ENCODE results near the gene PLK1.

PLK1 gene

DNA sequence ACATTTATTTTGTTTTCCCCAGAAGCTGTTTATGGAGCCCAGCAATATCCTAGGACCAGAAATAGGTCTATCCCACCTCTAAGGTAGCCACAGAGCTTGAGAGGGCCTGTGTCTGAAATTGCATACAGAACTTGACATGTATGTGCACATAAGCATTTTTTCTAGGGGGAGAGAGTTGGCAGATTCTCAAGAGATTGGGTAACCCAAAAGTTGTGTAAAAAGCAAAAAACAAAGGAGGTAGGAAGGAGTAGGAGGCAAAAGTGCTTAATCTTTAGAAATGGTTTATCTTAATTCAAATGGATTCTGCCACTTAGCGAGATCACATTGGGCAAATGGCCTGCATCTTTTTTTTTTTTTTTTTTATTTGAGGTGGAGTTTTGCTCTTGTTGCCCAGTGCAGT is 3.5 kb downstream of the PLK1 start:
- DNase-seq = no peak

DNA sequence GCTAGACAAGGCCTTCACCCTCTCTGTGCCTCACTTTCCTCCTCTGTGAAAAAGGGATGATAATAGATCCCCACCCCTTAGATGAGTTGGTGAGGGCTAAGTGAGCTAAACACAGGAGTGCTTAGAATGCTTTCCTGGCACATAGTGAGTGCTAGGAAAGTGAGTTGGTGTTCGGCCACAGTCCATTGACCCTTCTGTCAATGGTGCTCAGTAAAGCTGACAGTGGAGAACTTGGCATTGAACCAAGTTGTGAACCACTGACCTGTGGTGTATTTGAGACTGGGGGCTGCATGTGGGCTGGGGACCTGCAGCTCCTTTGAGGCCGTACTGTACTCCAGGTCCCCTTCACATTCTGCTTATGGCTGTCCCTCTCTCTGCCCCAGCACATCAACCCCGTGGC is 4.8 kb downstream of the PLK1 start:
- DNase-seq = no peak

- DNase-seq = no peak
Measured at GRCh38 chr16:23687034-23687808, 8.5 kb downstream of the PLK1 start.

DNA sequence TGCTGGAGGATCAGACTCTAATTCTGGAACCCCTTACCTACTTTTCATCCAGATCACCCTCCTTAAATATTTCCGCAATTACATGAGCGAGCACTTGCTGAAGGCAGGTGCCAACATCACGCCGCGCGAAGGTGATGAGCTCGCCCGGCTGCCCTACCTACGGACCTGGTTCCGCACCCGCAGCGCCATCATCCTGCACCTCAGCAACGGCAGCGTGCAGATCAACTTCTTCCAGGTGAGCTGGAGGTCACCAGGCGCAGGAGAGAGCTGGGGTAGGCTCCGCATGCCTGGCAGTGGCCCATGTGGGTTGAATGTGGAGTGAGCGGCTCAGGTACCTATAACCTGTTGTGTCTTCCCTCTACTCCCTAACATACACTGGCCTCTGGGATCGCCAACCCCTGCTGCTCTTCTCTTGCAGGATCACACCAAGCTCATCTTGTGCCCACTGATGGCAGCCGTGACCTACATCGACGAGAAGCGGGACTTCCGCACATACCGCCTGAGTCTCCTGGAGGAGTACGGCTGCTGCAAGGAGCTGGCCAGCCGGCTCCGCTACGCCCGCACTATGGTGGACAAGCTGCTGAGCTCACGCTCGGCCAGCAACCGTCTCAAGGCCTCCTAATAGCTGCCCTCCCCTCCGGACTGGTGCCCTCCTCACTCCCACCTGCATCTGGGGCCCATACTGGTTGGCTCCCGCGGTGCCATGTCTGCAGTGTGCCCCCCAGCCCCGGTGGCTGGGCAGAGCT is 10.9 kb downstream of the PLK1 start:
- DNase-seq = no peak

DNA sequence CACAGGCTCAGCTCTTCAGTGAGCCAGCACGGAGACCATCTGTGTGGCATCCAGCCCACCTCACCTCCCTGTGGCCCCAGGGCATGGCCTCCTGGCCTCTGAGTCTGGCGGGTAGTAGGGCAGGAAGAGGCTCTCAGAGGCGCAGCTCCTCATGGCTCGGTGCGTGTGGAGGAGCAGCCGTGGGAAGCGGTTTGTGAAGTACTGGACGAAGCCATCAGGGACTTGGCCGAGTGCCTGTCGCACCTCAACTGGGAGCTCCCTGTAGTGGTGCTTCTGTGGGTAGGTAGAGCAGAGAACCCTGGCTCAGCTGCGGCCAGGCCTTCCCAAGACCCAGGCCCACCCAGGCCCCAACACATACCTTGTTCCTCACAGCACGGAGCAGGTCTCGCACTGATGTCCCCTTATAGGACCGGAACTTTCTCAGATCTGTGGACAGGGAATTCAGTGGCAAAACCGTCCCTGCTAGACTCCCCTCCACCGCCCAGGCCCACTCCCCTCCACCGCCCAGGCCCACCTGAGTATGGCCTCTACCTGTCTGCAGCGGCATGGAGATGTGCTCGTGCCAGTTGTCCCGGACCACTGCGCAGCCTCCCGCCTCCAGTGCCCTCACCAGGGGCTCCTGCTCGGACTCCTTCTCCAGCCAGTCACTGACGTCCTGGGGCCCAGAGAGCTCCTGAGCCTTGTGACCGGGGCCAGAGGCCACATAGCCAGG is 12.2 kb downstream of the PLK1 start:
- no peak for DNase-seq

DNA sequence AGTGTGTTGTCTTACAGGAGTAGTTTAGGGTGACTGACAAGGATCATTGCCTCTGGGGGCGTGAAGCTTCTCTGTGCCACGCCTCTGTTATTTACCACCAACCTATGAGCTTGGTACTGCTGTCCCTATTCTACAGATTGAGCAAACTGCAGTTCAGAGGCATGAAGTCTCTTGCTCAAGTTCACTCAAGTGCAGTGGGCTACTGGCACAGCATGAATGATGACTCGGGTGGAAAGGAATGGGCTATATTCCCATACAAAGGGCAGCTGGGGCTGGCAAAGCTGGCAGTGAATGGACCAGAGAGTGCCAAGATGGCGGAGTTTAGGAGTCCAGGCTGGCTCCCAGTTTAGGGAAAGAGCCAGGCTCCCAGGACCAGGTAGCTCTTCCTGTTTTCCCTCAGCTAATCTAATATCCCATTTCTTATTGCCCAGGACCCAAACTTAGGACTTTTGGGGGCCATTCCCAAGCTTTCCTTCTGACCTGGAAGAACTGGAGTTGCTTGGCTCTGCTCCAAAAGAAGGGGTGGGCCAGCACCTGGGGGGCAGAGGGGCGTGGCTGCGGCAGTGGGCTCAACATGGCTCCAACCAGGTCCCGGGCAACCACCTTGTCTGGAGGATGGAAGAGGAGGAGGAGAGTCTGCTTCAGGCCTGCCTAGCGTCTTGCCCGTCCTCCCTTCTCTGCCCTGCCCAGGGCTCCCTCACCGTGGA is 12.9 kb downstream of the PLK1 start:
- DNase-seq = no peak

- DNase-seq = no peak
Measured at GRCh38 chr16:23692190-23692837, 13.6 kb downstream of the PLK1 start.

DNA sequence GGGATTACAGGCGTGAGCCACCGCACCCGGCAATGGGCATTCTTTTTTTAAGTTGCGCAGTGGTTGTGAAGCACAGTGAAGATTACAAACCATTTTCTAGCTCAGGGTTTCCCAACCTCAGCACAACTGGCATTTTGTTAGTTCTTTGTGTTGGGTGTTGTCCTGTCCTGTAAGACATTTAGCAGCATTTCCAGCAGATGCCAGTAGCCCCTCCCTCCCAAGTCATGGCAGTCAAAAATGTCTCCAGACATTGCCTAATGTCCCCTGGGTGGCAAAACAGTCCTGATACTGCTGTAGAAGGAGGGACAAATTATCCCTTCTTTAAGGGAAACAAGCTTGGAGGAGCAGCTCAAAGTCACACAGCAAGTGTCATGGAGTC is 15.6 kb downstream of the PLK1 start:
- DNase-seq = no peak

DNA sequence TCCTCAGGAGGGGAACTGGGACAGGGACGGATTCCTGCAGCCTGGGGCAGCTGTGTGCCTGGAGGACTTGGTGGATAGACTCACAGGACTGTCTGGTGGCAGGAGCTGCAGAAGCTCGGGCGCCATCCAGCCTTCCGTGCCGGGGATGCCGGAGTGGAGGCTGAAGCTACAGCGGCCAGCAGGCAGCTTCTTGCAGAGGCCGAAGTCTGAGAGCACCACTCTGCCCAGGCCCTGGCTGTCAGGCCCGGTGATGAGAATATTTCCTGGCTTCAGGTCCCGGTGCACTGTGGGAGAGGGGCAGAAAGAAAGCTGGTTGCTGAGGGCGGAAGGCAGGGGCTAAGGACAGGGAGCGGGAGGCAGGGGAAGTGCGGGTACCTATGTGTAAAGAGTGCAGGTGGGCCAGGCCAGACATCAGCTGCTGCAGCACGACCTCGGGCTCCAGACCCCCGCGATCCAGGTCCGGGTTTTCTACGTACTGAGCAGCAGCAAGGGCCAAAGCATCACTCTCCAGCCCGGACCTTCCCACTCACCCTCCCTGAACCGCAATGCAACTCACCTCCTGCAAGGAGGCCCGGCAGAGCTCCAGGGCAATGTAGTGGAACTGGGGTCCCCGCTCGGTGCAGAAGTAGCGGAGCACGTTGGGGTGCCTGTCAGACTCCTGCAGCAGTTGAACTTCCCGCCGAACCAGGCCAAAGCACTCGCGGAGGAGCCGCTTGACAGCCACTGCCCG is 16.1 kb downstream of the PLK1 start:
- no peak for DNase-seq

DNA sequence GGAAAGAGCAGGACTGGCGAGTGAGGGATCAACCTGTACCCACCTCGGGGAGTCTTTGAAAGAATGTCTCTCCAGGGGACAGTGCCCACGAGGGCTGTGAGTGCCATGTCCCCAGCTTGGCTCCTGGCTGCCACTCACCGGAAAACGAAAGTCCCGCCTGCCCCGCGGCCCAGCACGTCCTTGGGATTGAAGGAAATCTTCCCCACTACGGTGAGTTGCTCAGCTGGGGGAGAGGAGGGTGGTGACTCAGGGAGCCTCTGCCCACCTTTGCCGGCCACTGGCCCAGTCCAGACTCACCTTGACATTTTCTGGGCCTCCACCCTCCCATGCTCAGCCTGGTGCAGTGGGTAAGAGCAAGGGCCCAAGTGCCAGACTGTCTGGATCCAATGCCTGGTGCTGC is 17.1 kb downstream of the PLK1 start:
- no peak for DNase-seq

DNA sequence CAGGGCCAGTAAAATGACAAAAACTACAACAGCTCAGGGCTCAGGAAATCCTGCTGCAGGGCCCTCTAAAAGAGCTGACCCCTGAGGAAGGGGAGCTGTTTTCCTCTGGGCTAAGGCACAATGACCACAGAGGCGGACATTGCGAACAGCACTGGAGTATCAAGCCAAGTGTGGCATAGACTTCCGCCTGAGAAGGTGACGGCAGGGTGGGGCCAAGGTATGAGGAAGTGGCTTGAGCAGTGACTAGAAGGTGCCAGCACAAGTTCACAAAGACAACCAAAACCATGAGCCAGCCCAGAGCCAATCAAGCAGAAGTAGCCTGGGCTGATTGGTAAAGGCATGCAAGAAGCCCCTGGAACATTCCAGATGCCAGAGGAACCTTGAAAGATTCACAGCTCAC is 20.4 kb downstream of the PLK1 start:
- DNase-seq = no peak

GRCh38 chr16:23700093-23700492 is 21.4 kb downstream of the PLK1 start:
- no peak for DNase-seq

- no peak for DNase-seq
Measured at GRCh38 chr16:23700509-23700908, 21.8 kb downstream of the PLK1 start.

GRCh38 chr16:23701045-23701444 is 22.4 kb downstream of the PLK1 start:
- no peak for DNase-seq

- no peak for DNase-seq
Measured at GRCh38 chr16:23702951-23703350, 24.3 kb downstream of the PLK1 start.

DNA sequence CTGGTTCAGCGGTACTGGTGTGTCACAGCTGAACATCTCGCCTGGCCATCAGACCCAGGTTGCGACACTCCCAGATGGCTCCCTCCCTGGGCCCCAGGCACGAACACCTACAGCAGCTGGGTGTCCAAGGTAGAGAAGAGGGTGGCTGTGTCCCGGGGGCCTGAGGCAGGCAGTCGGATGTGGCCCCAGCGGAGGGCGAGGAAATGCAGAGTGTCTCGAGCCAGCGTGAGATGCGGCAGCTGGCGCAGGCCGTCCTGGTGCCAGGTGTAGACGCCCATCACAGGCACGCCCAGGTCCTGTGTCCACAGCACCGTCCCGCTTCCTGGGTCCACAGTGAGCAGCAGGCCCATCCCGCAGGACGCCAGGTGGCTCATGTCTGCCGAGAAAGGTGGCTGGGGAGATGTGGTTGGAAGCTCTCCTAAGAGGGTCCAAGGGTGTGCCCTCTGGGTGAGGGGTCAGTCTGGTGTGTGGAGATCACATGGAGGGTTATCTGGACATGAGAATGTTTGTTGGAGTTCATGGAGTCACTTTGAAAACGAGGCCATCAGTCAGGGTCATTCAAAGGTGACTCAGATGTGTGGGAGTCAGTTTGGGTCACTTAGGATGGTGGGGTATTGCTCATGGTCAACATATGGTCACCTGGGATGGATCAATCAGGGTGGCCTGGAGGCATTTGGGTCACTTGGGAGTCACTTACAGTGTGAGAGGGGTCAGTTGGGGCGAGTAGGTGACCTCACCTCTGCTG is 26.3 kb downstream of the PLK1 start:
- no peak for DNase-seq

GRCh38 chr16:23705517-23705902 is 26.8 kb downstream of the PLK1 start:
- no peak for DNase-seq

DNA sequence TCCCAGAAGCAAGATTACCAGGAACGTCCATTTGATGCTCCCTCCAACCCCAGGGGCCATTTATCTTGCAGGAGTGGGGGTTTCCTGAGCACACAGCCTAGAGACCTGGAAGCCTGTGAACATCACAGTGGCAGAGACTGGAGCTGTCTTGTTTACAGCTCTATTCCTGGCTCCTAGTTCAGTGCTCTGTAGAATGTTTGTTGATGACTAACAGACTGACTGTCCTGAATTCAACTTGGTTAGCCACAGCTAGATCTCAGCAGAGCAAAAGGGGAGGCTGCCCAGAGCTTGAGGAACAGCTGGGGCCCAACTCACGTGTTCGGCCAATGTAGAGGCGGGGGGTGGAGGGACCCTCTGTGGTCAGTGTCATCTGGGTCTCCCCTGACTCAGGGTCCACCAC is 27.8 kb downstream of the PLK1 start:
- no peak for DNase-seq

DNA sequence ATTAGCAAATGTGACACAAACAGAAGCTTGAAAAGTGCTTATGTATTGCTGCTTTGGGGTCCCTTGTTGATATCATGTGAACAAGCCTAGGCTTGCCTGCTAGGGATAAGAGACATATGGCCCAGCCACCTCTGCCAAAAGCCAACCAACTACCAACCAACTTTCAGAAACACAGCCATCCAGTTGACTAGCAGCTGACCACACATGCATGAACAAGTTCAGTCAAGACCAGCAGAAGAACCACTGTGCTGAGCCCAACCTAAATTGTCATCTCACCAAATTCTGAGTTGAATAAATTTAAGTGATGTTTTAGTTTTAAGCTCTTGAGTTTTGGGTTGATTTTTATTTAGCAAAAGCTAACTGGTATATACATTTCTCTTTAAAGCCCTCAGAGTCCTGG is 30.8 kb downstream of the PLK1 start:
- no peak for DNase-seq

- no peak for DNase-seq
Measured at GRCh38 chr16:23710008-23710407, 31.3 kb downstream of the PLK1 start.

GRCh38 chr16:23710504-23710903 is 31.8 kb downstream of the PLK1 start:
- DNase-seq = no peak

All from activated CD4-positive, alpha-beta T cell treated with anti-CD3 and anti-CD28 coated beads, Interleukin-2, amount 50 U/mL, for 4 hours (primary cell).